CD4-positive, alpha-beta T cell (primary cell): Measurements from ENCODE around the gene HEPACAM2. TPM values are rescaled to one million over a fixed set of nuclear protein-coding genes. Genes with fewer than 3 reads are reported as not detected.

ENCODE experiments used
- ATAC-seq: fragments of 200-7000 bp; cut with Tn5 transposase; one replicate; pipeline ENCODE4 v1.10.0; 2022; ENCODE audit warnings: mild to moderate bottlenecking; ENCODE audit not compliant: poor library complexity
- CTCF ChIA-PET: fragments of 350-600 bp; sonication (Branson Sonifier 250); formaldehyde crosslinking; loops from one replicate; lab custom pipeline; 2021; ENCODE audit warnings: antibody characterized with exemption, inconsistent platforms; lab: Charles Lee
- POLR2A ChIA-PET: fragments of 350-600 bp; sonication (Branson Sonifier 250); formaldehyde crosslinking; loops from one replicate; lab custom pipeline; 2021; ENCODE audit warnings: antibody characterized with exemption, inconsistent platforms; lab: Charles Lee
- DNase-seq, 14 experiments: peaks; one replicate each; pipeline ENCODE4 v3.0.0-alpha.2; 2013 to 2020; ENCODE audit warnings: mixed read lengths in 2 of 14
- H3K27ac ChIP-seq, 2 donors: one replicate each; pipeline versions ENCODE4 v1.5.1 to v1.7.0; 2013; ENCODE audit warnings: low read length in 2 of 2, low read depth in 1 of 2, mild to moderate bottlenecking in 1 of 2
- H3K27me3 ChIP-seq, 2 experiments: 1 replicate in 1 of 2; 2 replicates in 1 of 2; pipeline versions ENCODE4 v1.6.1 to v1.7.0; 2013; ENCODE audit warnings: low read length in 2 of 2, control low read depth in 1 of 2, mild to moderate bottlenecking in 1 of 2, moderate library complexity in 1 of 2; ENCODE audit not compliant: insufficient read depth in 2 of 2, control insufficient read depth in 1 of 2
- H3K36me3 ChIP-seq: one replicate; pipeline ENCODE4 v1.6.1; 2013; ENCODE audit warnings: low read length, control low read depth; ENCODE audit not compliant: insufficient read depth
- H3K4me1 ChIP-seq: one replicate; pipeline ENCODE4 v1.6.1; 2013; ENCODE audit warnings: low read length, control low read depth; ENCODE audit not compliant: insufficient read depth
- H3K4me3 ChIP-seq: one replicate; pipeline ENCODE4 v1.5.1; 2013; ENCODE audit warnings: mild to moderate bottlenecking, low read length, moderate library complexity
- H3K9me3 ChIP-seq, 2 experiments: 1 replicate in 1 of 2; 2 replicates in 1 of 2; pipeline versions ENCODE4 v1.6.1 to v1.7.0; 2013; ENCODE audit warnings: low read length in 2 of 2, mild to moderate bottlenecking in 2 of 2, control low read depth in 1 of 2, moderate library complexity in 1 of 2; ENCODE audit not compliant: control insufficient read depth in 1 of 2, insufficient read depth in 1 of 2
- H3K27ac Mint-ChIP-seq: one replicate; pipeline ENCODE4 v1.8.0; 2020; ENCODE audit warnings: mixed read lengths
- H3K27me3 Mint-ChIP-seq: one replicate; pipeline ENCODE4 v1.8.0; 2021; ENCODE audit warnings: mixed read lengths
- H3K36me3 Mint-ChIP-seq: one replicate; pipeline ENCODE4 v1.8.0; 2021; ENCODE audit warnings: low read depth, mixed read lengths
- H3K4me1 Mint-ChIP-seq: one replicate; pipeline ENCODE4 v1.8.0; 2021; ENCODE audit warnings: low read depth, mixed read lengths
- H3K4me3 Mint-ChIP-seq: one replicate; pipeline ENCODE4 v1.8.0; 2020; ENCODE audit warnings: mild to moderate bottlenecking, mixed read lengths
- H3K9me3 Mint-ChIP-seq: one replicate; pipeline ENCODE4 v1.8.0; 2020; ENCODE audit warnings: mixed read lengths
- CTCF ChIP-seq: fragments of 200-600 bp; IDR thresholded peaks from one replicate; pipeline ENCODE4 v1.8.0; 2022; ENCODE audit warnings: antibody characterized with exemption, mild to moderate bottlenecking
- intact Hi-C, 2 experiments: fragments of 100-400 bp; cut with DNase I in 1 of 2; cut with micrococcal nuclease in 1 of 2; formaldehyde crosslinking; loops; one replicate each; pipeline versions ENCODE4 v1.15.1 to v1.9.0; 2023 to 2025; cut with DNase I, micrococcal nuclease
- total RNA-seq, 174 experiments: library from RNA in 2 of 174; stranded (reverse) in 2 of 174; gene quantifications; one replicate each; pipeline ENCODE4 v1.2.3 and lab custom pipeline; 2021 to 2026

HEPACAM2 gene
- total RNA-seq, 2 experiments from 2014 or later = not detected

- POLR2A ChIA-PET = no interaction called here
- ATAC-seq (no peak), DNase-seq (no peak)
- Histone ChIP-seq H3K9me3 (no peaks in the 10 kb centered on the region), H3K4me1 (no peaks in the 10 kb centered on the region), H3K27ac (no peak overlapping the region), H3K36me3 (no peaks in the 10 kb centered on the region), H3K4me3 (no peak overlapping the region), H3K27me3 (peaks cover 0 to 7% of the 10 kb centered on the region in 2 experiments)
- TF ChIP-seq CTCF = no peak
- CTCF ChIA-PET = no interaction called here
- H3K4me3 Mint-ChIP-seq = no peak overlapping the region
- no peak overlapping the region for H3K27ac Mint-ChIP-seq
- peaks cover 40% of the 10 kb centered on the region for H3K27me3 Mint-ChIP-seq
- H3K36me3 Mint-ChIP-seq = no peaks in the 10 kb centered on the region
- H3K9me3 Mint-ChIP-seq = no peaks in the 10 kb centered on the region
- no peaks in the 10 kb centered on the region for H3K4me1 Mint-ChIP-seq
- intact Hi-C loops = no loop called here
Observed at GRCh38 chr7:93202594-93203250, 23.5 kb downstream of the HEPACAM2 start.

GRCh38 chr7:93198472-93198871 is 27.8 kb downstream of the HEPACAM2 start:
- no peaks in the 10 kb centered on the region for H3K9me3 ChIP-seq
- H3K4me3 ChIP-seq = no peak overlapping the region
- ChIA-PET POLR2A (no interaction called here), CTCF (no interaction called here)
- no peak overlapping the region for H3K27ac Mint-ChIP-seq
- no peak overlapping the region for H3K4me3 Mint-ChIP-seq
- H3K4me1 Mint-ChIP-seq = no peaks in the 10 kb centered on the region
- no peak overlapping the region for H3K27ac ChIP-seq
- H3K27me3 Mint-ChIP-seq = peaks cover 46% of the 10 kb centered on the region
- no peaks in the 10 kb centered on the region for H3K36me3 Mint-ChIP-seq
- TF ChIP-seq CTCF = no peak
- H3K9me3 Mint-ChIP-seq = no peaks in the 10 kb centered on the region
- no peak for DNase-seq
- H3K36me3 ChIP-seq = no peaks in the 10 kb centered on the region
- peaks cover 0 to 8% of the 10 kb centered on the region in 2 experiments for H3K27me3 ChIP-seq
- no peaks in the 10 kb centered on the region for H3K4me1 ChIP-seq
- intact Hi-C loops = no loop called here
- ATAC-seq = no peak

- no peak for ATAC-seq
Observed at GRCh38 chr7:93196336-93196735, 29.9 kb downstream of the HEPACAM2 start.

More at GRCh38 chr7:93196336-93196735, 29.9 kb downstream of the HEPACAM2 start:
- no peaks in the 10 kb centered on the region for H3K36me3 Mint-ChIP-seq
- Histone ChIP-seq H3K9me3 (no peaks in the 10 kb centered on the region), H3K27ac (no peak overlapping the region), H3K36me3 (no peaks in the 10 kb centered on the region), H3K27me3 (peaks cover 7 to 20% of the 10 kb centered on the region in 2 experiments), H3K4me1 (no peaks in the 10 kb centered on the region), H3K4me3 (no peak overlapping the region)
- CTCF ChIA-PET = no interaction called here
- peaks cover 63% of the 10 kb centered on the region for H3K27me3 Mint-ChIP-seq
- no peak overlapping the region for H3K4me3 Mint-ChIP-seq
- intact Hi-C loops = no loop called here
- H3K27ac Mint-ChIP-seq = no peak overlapping the region
- peak in 2 of 14 experiments; percentile 0 to 4 for DNase-seq
- no peak for TF ChIP-seq CTCF
- no peaks in the 10 kb centered on the region for H3K4me1 Mint-ChIP-seq
- no peaks in the 10 kb centered on the region for H3K9me3 Mint-ChIP-seq
- POLR2A ChIA-PET = no interaction called here
